Activated T-helper 17 cell treated with anti-CD3 and anti-CD28 coated beads, Interleukin-2, amount 50 U/mL, for 72 hours (primary cell): ENCODE measurements around the gene ATG4C. TPM values are rescaled to one million over a fixed set of nuclear protein-coding genes. Genes with fewer than 3 reads are reported as not detected.

Source experiments
- ATAC-seq: fragments of 150-1000 bp; cut with Tn5 transposase; replicated peaks from 2 replicates; pipeline ENCODE4 v1.10.0; 2021; ENCODE audit warnings: mild to moderate bottlenecking, moderate library complexity
- H3K27ac Mint-ChIP-seq: one replicate; pipeline ENCODE4 v1.8.0; 2022; ENCODE audit warnings: mixed read lengths
- H3K27me3 Mint-ChIP-seq: one replicate; pipeline ENCODE4 v1.8.0; 2022; ENCODE audit warnings: mixed read lengths
- H3K36me3 Mint-ChIP-seq: one replicate; pipeline ENCODE4 v1.8.0; 2022; ENCODE audit warnings: low read depth, mild to moderate bottlenecking, mixed read lengths
- H3K4me1 Mint-ChIP-seq: one replicate; pipeline ENCODE4 v1.8.0; 2022; ENCODE audit warnings: mixed read lengths
- H3K4me3 Mint-ChIP-seq: one replicate; pipeline ENCODE4 v1.8.0; 2022; ENCODE audit warnings: mild to moderate bottlenecking, mixed read lengths
- H3K9me3 Mint-ChIP-seq: one replicate; pipeline ENCODE4 v1.8.0; 2022; ENCODE audit warnings: mixed read lengths
- total RNA-seq, 2 donors: library from RNA; stranded (reverse); gene quantifications; one replicate each; pipeline ENCODE4 v1.2.3, GENCODE V29; 2022

ATG4C gene
- total RNA-seq, 2 donors from 2014 or later: 15.0 to 16.0 TPM

DNA sequence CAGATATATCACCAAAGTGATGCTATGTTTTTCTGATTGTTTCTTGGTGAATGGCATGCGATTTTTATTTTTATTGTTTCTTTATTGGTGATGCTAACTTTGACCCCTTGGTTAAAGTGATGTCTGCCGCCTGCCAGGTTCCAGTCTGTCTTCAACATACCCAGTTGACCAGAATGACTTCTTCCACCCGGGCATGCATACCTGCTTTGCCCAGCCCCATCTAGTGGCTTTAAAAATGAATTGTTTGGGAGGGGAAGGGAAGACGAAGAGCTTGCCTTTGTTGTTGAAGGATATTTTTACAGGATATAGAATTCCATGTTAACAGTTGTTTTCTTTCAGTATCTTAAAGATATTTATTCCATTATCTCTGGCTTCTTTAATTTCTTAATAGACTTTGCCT lies 65.1 kb downstream of the ATG4C start:
- no peaks in the 10 kb centered on the region for H3K9me3 Mint-ChIP-seq
- peaks cover 14% of the 10 kb centered on the region for H3K36me3 Mint-ChIP-seq
- H3K27me3 Mint-ChIP-seq: no peaks in the 10 kb centered on the region
- no peak overlapping the region for H3K4me3 Mint-ChIP-seq
- no peak for ATAC-seq
- H3K27ac Mint-ChIP-seq: no peak overlapping the region
- H3K4me1 Mint-ChIP-seq: no peaks in the 10 kb centered on the region

DNA sequence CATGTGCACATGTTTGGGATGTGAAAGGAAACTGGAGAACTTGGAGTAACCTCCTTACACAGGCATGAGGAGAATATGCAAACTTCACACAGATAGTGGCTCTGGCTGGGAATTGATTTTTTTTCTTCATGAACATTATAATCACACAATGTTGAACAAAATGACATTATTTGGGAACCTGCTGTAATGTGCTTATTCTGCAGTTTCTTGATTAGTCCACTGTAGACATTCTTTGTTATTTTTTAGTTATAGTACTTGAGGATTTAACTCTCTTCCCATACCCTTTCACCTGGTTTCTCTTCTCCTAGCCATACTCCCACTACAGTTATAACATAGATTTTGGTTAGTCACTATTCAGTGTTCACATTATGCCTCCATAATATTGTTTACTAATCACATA lies 68.3 kb downstream of the ATG4C start:
- ATAC-seq: no peak
- H3K9me3 Mint-ChIP-seq: no peaks in the 10 kb centered on the region
- H3K4me3 Mint-ChIP-seq: no peak overlapping the region
- peaks cover 13% of the 10 kb centered on the region for H3K36me3 Mint-ChIP-seq
- H3K27me3 Mint-ChIP-seq: no peaks in the 10 kb centered on the region
- no peaks in the 10 kb centered on the region for H3K4me1 Mint-ChIP-seq
- no peak overlapping the region for H3K27ac Mint-ChIP-seq

DNA sequence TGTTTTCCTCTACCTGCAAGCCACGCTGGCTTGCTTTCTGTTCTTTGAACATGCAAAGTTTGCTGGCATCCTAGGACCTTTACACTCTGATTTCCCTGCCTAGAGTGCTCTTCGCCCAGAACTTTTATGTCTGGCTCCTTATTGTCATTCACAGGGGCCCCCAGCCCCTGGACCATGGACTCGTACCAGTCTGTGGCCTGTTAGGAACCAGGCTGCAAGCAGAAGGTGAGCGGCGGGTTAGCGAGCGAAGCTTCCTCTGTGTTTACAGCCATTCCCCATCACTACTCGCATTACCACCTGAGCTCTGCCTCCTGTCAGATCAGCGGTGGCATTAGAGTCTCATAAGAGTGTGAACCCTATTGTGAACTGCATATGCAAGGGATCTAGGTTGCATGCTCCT lies 73.0 kb downstream of the ATG4C start:
- H3K36me3 Mint-ChIP-seq: peaks cover 21% of the 10 kb centered on the region
- H3K9me3 Mint-ChIP-seq: no peaks in the 10 kb centered on the region
- H3K27ac Mint-ChIP-seq: no peak overlapping the region
- H3K27me3 Mint-ChIP-seq: no peaks in the 10 kb centered on the region
- H3K4me1 Mint-ChIP-seq: no peaks in the 10 kb centered on the region
- ATAC-seq: no peak
- H3K4me3 Mint-ChIP-seq: no peak overlapping the region

DNA sequence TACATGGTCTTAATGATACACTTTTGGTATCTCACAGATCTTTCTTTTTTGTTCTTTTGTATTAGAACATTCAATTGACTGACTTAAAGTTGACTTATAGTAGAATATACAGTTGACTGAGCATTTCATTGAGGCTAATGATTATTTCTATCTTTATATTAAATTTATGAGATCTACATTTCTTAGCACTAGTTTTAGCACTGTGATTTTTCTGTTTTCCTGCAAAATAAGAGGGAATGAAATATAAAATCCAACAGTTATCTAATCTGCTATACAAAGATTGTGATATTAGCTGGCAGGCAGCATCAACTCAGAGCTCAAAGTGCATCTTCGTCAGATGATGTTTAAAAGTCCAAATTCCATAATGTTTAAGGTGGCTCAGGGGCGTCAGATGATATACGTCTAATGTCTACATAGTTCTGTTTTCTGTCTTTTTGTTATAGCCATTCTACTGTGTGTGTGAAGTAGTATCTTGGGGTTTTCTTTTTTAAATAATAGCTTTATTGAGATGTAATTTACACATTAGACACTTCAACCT lies 85.4 kb downstream of the ATG4C start:
- Mint-ChIP-seq H3K36me3 (no peaks in the 10 kb centered on the region), H3K27me3 (no peaks in the 10 kb centered on the region), H3K9me3 (no peaks in the 10 kb centered on the region), H3K4me3 (no peak overlapping the region), H3K27ac (no peak overlapping the region), H3K4me1 (no peaks in the 10 kb centered on the region)
- no peak for ATAC-seq

DNA sequence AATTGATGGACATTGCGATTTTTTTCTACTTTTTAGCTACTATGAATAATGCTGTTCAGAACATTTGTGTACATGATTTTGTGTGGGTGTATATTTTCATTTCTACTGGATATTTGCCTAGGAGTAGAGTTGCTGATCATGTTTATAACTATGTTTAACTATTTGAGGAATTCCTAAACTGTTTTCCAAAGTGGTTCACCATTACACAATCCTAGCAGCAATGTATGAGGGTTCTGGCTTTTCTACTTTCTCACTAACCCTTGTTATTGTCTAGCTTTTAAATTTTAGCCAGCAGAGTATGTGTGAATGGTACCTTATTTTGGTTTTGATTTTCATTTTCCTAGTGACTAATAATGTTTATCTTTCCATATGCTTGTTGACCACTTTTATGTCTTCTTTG lies 86.2 kb downstream of the ATG4C start:
- H3K4me1 Mint-ChIP-seq: no peaks in the 10 kb centered on the region
- ATAC-seq: no peak
- H3K4me3 Mint-ChIP-seq: no peak overlapping the region
- no peaks in the 10 kb centered on the region for H3K36me3 Mint-ChIP-seq
- H3K27ac Mint-ChIP-seq: no peak overlapping the region
- H3K9me3 Mint-ChIP-seq: no peaks in the 10 kb centered on the region
- no peaks in the 10 kb centered on the region for H3K27me3 Mint-ChIP-seq

- Mint-ChIP-seq H3K27ac (no peak overlapping the region), H3K4me1 (no peaks in the 10 kb centered on the region), H3K36me3 (no peaks in the 10 kb centered on the region), H3K9me3 (no peaks in the 10 kb centered on the region), H3K27me3 (no peaks in the 10 kb centered on the region), H3K4me3 (no peak overlapping the region)
- ATAC-seq: no peak
These were observed 91.7 kb downstream of the ATG4C start for GRCh38 chr1:62875676-62876075.

DNA sequence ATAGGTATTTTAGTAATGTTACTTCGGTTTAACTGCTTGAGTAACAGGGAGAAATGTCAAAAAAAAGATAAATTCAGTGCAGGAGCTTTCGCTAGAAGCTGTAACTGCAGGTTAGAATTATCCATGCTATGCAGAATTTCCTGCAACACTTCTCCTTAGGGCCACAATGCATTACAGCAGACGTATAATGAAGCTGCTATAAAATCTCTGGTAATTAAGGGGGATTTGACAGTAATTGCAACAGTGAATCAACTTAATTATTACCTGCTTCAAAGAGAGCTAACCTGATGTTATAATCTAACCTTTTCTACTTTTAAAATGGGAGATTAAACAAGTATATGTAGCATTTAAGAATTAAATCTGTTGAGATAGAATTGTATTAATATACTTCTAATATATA lies 92.6 kb downstream of the ATG4C start:
- Mint-ChIP-seq H3K4me1 (no peaks in the 10 kb centered on the region), H3K27me3 (no peaks in the 10 kb centered on the region), H3K4me3 (no peak overlapping the region), H3K9me3 (no peaks in the 10 kb centered on the region), H3K27ac (no peak overlapping the region), H3K36me3 (no peaks in the 10 kb centered on the region)
- ATAC-seq: no peak

DNA sequence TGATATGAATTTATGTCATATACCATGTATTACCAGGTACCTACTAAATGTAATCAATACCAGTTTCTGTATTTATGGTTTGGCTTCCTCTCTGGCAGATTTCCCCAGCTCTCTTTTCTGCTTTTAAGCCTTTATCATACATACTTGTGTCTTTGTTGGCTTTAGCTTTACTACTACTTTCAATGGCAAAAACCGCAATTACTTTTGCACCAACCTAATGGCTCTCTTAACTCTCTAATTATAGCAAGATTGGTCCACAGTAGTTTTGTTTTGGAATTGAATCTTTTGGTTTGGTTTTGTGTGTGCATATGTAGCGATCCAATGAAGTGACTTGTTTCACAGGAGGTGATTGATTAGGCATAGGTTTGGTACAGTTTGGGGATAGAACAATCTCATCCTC lies 93.6 kb downstream of the ATG4C start:
- Mint-ChIP-seq H3K4me1 (no peaks in the 10 kb centered on the region), H3K4me3 (no peak overlapping the region), H3K36me3 (no peaks in the 10 kb centered on the region), H3K27ac (no peak overlapping the region), H3K9me3 (no peaks in the 10 kb centered on the region), H3K27me3 (no peaks in the 10 kb centered on the region)
- no peak for ATAC-seq

- Mint-ChIP-seq H3K27ac (no peak overlapping the region), H3K4me3 (no peak overlapping the region)
These were observed 96.0 kb downstream of the ATG4C start for GRCh38 chr1:62879962-62880361.

GRCh38 chr1:62882201-62883104 lies 98.5 kb downstream of the ATG4C start:
- no peak overlapping the region for H3K27ac Mint-ChIP-seq
- peaks cover 20% of the 10 kb centered on the region for H3K27me3 Mint-ChIP-seq
- H3K4me3 Mint-ChIP-seq: no peak overlapping the region
- no peaks in the 10 kb centered on the region for H3K36me3 Mint-ChIP-seq
- no peaks in the 10 kb centered on the region for H3K4me1 Mint-ChIP-seq
- ATAC-seq: no peak
- no peaks in the 10 kb centered on the region for H3K9me3 Mint-ChIP-seq

More at GRCh38 chr1:62879962-62880361, 96.0 kb downstream of the ATG4C start:
- Mint-ChIP-seq H3K27me3 (peaks cover 4% of the 10 kb centered on the region), H3K4me1 (no peaks in the 10 kb centered on the region), H3K9me3 (no peaks in the 10 kb centered on the region), H3K36me3 (no peaks in the 10 kb centered on the region)
- ATAC-seq: no peak

GRCh38 chr1:62884156-62884740 lies 100.3 kb downstream of the ATG4C start:
- no peak for ATAC-seq
- Mint-ChIP-seq H3K36me3 (no peaks in the 10 kb centered on the region), H3K4me3 (no peak overlapping the region), H3K27me3 (peaks cover 25% of the 10 kb centered on the region), H3K4me1 (no peaks in the 10 kb centered on the region), H3K9me3 (no peaks in the 10 kb centered on the region), H3K27ac (no peak overlapping the region)

- H3K36me3 Mint-ChIP-seq: no peaks in the 10 kb centered on the region
- no peak for ATAC-seq
- peaks cover 29% of the 10 kb centered on the region for H3K27me3 Mint-ChIP-seq
- H3K27ac Mint-ChIP-seq: no peak overlapping the region
- H3K4me1 Mint-ChIP-seq: no peaks in the 10 kb centered on the region
- H3K4me3 Mint-ChIP-seq: no peak overlapping the region
- no peaks in the 10 kb centered on the region for H3K9me3 Mint-ChIP-seq
These were observed 104.0 kb downstream of the ATG4C start for GRCh38 chr1:62887799-62888507.

DNA sequence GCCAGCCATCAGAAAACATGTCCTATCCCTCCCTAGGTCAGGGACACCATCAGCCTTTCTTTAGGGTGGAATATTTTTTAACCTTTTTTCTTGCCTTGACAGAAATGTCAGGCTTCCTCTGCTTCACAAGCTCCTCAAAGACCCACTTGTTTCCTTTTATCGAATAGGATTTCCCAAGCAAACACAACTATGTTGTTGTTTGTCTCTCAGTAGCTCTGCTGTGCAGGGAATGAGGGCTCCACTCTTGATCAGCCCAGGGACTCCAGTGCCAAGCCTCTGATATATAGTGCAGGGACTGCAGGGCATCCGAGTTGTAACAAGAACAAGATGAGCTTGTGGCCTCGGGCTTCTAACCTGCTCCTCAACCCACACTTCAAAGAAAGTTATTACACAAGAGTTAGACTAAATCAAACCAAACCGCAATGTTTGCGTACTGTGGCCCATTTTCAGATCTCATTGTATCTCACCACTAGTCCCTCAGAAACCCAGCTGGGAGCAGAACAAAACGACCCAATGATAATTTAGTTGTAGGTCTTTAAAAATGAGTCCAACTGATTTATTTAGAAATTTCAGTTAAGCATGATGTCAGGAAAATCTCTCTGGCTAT lies 108.1 kb downstream of the ATG4C start:
- no peaks in the 10 kb centered on the region for H3K9me3 Mint-ChIP-seq
- H3K27ac Mint-ChIP-seq: no peak overlapping the region
- ATAC-seq: no peak
- H3K27me3 Mint-ChIP-seq: peaks cover 12% of the 10 kb centered on the region
- no peaks in the 10 kb centered on the region for H3K36me3 Mint-ChIP-seq
- no peaks in the 10 kb centered on the region for H3K4me1 Mint-ChIP-seq
- no peak overlapping the region for H3K4me3 Mint-ChIP-seq

- H3K4me3 Mint-ChIP-seq: no peak overlapping the region
- H3K36me3 Mint-ChIP-seq: no peaks in the 10 kb centered on the region
- peaks cover 3% of the 10 kb centered on the region for H3K27me3 Mint-ChIP-seq
- no peaks in the 10 kb centered on the region for H3K9me3 Mint-ChIP-seq
- no peak overlapping the region for H3K27ac Mint-ChIP-seq
- ATAC-seq: no peak
- no peaks in the 10 kb centered on the region for H3K4me1 Mint-ChIP-seq
These were observed 113.9 kb downstream of the ATG4C start for GRCh38 chr1:62897788-62898187.
